NB4 (cell line): ENCODE measurements around the gene GPC5.

Experiments
- MYC ChIP-seq: IDR thresholded peaks from 2 replicates; pipeline ENCODE4 v1.6.1; 2011; ENCODE audit warnings: low read depth, low read length
- POLR2A ChIP-seq: IDR thresholded peaks from 2 replicates; pipeline ENCODE4 v1.6.1; 2011; ENCODE audit warnings: mild to moderate bottlenecking; ENCODE audit not compliant: insufficient read length; ENCODE audit errors: extremely low read depth
- TF ChIP-seq, protein P1 (sequence below): IDR thresholded peaks from one replicate; pipeline ENCODE4 v1.5.1; 2012; ENCODE audit warnings: low read depth, low read length

DNA sequence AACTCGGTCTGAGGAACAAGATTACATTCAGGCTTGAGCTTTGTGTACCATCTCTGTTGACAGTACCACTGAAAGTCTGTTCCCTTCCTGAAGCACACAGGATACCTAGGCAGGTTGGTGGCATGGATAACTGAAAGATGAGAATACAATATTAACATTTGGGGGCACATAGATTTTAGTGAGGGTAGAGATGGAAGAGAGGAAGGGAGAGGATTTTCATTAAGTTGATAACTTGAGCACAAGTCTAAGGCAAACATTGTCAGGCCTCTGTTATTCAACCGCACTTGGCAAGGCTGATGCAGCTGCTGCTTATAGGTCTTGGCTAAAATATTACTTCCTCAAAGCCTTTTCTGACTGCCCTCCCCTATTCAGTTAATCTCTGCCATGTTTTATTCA, 40.0 kb upstream of the GPC5 start:
- TF ChIP-seq, protein P1, sequence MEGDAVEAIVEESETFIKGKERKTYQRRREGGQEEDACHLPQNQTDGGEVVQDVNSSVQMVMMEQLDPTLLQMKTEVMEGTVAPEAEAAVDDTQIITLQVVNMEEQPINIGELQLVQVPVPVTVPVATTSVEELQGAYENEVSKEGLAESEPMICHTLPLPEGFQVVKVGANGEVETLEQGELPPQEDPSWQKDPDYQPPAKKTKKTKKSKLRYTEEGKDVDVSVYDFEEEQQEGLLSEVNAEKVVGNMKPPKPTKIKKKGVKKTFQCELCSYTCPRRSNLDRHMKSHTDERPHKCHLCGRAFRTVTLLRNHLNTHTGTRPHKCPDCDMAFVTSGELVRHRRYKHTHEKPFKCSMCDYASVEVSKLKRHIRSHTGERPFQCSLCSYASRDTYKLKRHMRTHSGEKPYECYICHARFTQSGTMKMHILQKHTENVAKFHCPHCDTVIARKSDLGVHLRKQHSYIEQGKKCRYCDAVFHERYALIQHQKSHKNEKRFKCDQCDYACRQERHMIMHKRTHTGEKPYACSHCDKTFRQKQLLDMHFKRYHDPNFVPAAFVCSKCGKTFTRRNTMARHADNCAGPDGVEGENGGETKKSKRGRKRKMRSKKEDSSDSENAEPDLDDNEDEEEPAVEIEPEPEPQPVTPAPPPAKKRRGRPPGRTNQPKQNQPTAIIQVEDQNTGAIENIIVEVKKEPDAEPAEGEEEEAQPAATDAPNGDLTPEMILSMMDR, result no peak
- TF ChIP-seq MYC (no peak), POLR2A (peak; percentile 18)
